ENCODE results near the gene FAM184A. TPM values are rescaled to one million over a fixed set of nuclear protein-coding genes. Genes with fewer than 3 reads are reported as not detected.
A peak's percentile ranks its signal among the peaks of the same experiment; 100 is the strongest.

FAM184A gene
- total and polyA plus RNA-seq, 8 donors: 13.3 to 120 (median 88.2) TPM

DNA sequence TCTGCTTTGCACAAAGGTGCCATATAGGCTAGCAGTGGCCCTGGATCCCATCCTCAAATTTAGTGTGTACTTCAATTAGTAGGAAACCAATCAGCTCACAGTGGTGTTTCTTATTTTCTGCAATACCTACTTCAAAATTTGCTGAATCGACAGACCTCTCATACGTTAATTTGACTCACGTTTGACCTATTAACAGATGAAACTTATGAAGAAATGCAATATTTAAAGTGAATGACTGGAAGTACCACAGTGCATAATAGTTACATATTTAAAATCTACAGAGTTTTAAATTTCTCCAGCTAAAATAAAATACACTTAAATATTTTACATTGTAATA, 95.9 kb downstream of the FAM184A start:
- TF ChIP-seq, protein P1, sequence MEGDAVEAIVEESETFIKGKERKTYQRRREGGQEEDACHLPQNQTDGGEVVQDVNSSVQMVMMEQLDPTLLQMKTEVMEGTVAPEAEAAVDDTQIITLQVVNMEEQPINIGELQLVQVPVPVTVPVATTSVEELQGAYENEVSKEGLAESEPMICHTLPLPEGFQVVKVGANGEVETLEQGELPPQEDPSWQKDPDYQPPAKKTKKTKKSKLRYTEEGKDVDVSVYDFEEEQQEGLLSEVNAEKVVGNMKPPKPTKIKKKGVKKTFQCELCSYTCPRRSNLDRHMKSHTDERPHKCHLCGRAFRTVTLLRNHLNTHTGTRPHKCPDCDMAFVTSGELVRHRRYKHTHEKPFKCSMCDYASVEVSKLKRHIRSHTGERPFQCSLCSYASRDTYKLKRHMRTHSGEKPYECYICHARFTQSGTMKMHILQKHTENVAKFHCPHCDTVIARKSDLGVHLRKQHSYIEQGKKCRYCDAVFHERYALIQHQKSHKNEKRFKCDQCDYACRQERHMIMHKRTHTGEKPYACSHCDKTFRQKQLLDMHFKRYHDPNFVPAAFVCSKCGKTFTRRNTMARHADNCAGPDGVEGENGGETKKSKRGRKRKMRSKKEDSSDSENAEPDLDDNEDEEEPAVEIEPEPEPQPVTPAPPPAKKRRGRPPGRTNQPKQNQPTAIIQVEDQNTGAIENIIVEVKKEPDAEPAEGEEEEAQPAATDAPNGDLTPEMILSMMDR (IDR thresholded peaks at IDR 0.05): no peak

DNA sequence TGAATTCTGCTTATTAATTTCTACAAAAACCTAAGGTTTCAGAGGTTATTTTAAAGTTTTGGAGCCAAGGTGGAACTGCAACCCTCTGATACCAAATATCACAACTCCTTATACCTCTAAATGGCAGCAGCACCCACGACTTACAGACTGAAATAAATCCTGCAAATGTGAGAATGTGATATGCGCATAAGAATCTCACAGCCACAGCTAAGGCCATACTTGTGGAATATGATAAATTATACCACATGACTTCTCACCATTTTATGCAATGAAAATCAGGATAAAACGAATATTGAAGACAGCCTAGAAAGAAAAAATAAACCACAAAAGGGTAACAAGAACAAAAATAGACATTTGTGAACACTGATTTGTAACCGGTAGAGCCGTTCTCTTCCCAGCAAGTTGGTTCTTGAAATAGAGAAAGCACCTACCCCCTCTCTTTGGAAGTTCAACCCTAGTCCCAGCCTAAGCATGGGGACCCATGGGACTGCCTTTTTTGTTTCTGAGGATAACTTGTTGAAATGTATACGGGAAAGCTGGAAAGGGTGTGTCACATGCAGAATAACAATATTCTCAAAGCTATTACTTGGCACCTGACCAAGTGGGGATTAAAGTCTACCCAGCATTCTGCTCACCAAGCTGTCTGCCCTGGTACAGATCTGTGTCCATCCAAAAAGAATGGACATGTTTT, 96.4 kb downstream of the FAM184A start:
- Histone ChIP-seq H3K4me3 (no peak overlapping the region), H3K36me3 (no peaks in the 10 kb centered on the region), H3K9me3 (no peaks in the 10 kb centered on the region), H3K27me3 (no peaks in the 10 kb centered on the region), H3K27ac (no peak overlapping the region), H3K4me1 (no peaks in the 10 kb centered on the region)
- ATAC-seq (no peak), DNase-seq (no peak)
- intact Hi-C loops (cut with DNase I): no loop called here
- TF ChIP-seq, protein P1 (IDR thresholded peaks at IDR 0.05): no peak

More for the DNA sequence above, 95.9 kb downstream of the FAM184A start:
- no peaks in the 10 kb centered on the region for H3K9me3 ChIP-seq
- H3K4me1 ChIP-seq: no peaks in the 10 kb centered on the region
- no peak overlapping the region for H3K27ac ChIP-seq
- no peak for DNase-seq
- intact Hi-C loops (cut with DNase I): no loop called here
- H3K27me3 ChIP-seq: no peaks in the 10 kb centered on the region
- ATAC-seq: no peak
- H3K36me3 ChIP-seq: no peaks in the 10 kb centered on the region
- no peak overlapping the region for H3K4me3 ChIP-seq

DNA sequence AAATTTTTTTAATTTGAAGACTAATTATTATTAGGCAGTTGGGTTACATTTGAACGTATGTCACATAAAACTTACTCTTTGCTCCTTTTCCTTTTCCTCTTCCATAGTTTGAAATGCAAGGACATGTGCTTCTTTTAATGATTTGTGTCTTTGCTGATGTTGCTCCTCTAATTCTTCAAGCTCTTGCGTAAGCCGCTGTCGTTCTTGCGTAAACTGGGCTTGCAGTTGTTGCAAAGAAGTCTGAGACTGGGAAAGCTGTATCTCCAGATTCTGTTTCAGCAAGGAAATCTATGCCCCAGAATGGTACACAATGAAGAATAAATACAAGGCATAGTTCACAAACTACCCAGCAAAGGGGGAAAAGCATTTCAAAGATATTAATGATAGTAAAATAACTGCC, 98.4 kb downstream of the FAM184A start:
- DNase-seq: peak in 3 of 4 donors; percentile 36 to 74 (median 53)

DNA sequence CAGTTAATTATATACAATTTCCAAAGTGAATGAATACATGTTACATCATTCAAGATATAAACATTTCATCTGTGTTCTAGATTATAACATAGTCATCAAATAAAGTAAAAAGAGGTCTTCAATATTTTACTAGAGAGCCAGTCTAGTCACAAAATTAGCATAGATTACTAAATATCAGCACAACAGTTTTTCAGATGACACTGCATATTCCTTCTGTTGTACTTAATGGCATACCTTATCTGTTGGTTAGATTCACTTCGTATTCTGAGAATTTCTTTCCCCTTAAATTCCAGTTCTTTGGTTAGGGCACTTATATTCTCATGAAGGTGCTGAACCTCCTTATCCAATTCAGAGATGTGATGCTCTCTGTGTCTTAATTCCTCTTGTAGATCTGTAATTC, 103.7 kb downstream of the FAM184A start:
- no peak for ATAC-seq
- intact Hi-C loops (cut with DNase I): no loop called here
- Histone ChIP-seq H3K36me3 (no peaks in the 10 kb centered on the region), H3K9me3 (no peaks in the 10 kb centered on the region), H3K27ac (no peak overlapping the region), H3K27me3 (no peaks in the 10 kb centered on the region), H3K4me1 (no peaks in the 10 kb centered on the region), H3K4me3 (no peak overlapping the region)
- DNase-seq: no peak
- TF ChIP-seq, protein P1 (IDR thresholded peaks at IDR 0.05): no peak

More for the DNA sequence above, 98.4 kb downstream of the FAM184A start:
- Histone ChIP-seq H3K9me3 (no peaks in the 10 kb centered on the region), H3K4me3 (no peak overlapping the region), H3K4me1 (no peaks in the 10 kb centered on the region), H3K27me3 (no peaks in the 10 kb centered on the region), H3K36me3 (no peaks in the 10 kb centered on the region), H3K27ac (no peak overlapping the region)
- intact Hi-C loops (cut with DNase I): no loop called here
- ATAC-seq: no peak
- TF ChIP-seq, protein P1 (IDR thresholded peaks at IDR 0.05): no peak

DNA sequence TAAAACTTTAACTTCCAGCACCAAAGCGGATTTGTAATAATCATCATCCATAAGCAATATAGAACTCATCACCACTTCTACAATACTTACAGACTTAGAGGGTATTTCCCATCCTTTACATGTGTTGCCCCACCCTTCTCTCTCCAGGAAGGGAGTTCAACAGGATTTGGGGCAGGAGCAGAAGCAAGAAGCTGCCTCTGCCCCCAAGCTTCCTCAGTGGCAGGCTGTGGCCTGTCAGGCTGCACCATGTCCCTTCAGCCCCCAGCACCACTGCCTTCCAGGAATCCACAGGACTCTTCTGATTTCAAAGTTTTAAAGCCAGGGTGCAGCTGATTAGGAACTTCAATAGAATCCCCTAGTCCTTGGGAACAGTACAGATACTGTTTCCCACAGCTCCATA, 106.8 kb downstream of the FAM184A start:
- Histone ChIP-seq H3K4me3 (no peak overlapping the region), H3K4me1 (no peaks in the 10 kb centered on the region), H3K9me3 (no peaks in the 10 kb centered on the region), H3K27me3 (no peaks in the 10 kb centered on the region), H3K27ac (no peak overlapping the region), H3K36me3 (no peaks in the 10 kb centered on the region)
- intact Hi-C loops (cut with DNase I): no loop called here
- DNase-seq (no peak), ATAC-seq (no peak)
- TF ChIP-seq, protein P1 (IDR thresholded peaks at IDR 0.05): no peak
